RWPE2 (cell line): Measurements from ENCODE around the gene SPRY4.
"Not testable (repeated sequence)": the region's sequence is repeated elsewhere in the genome, so short reads cannot be mapped to it uniquely, and the experiment has no call there.

ENCODE experiments used
- ATAC-seq: fragments of 200-7000 bp; cut with Tn5 transposase; 3 replicates; pipeline ENCODE4 v1.9.1; 2021; ENCODE audit warnings: low read depth
- DNase-seq: peaks from one replicate; pipeline ENCODE4 v3.0.0-alpha.2; 2020; ENCODE audit warnings: low spot score
- H3K27ac ChIP-seq: fragments of 450-650 bp; 2 replicates; pipeline ENCODE4 v1.5.1; 2017; ENCODE audit warnings: mild to moderate bottlenecking; ENCODE audit not compliant: poor library complexity, severe bottlenecking
- H3K27me3 ChIP-seq: fragments of 250-450 bp; sonication (Bioruptor Pico); 2 replicates; pipeline ENCODE4 v1.5.1; 2021; ENCODE audit warnings: mild to moderate bottlenecking, moderate library complexity; ENCODE audit not compliant: insufficient read depth, poor library complexity, severe bottlenecking
- H3K36me3 ChIP-seq: fragments of 250-450 bp; sonication (Bioruptor Pico); 2 replicates; pipeline ENCODE4 v1.5.1; 2020; ENCODE audit warnings: low read depth, mild to moderate bottlenecking, moderate library complexity
- H3K4me1 ChIP-seq: fragments of 250-450 bp; sonication (Bioruptor Pico); 2 replicates; pipeline ENCODE4 v1.5.1; 2021; ENCODE audit warnings: mild to moderate bottlenecking, moderate library complexity; ENCODE audit not compliant: insufficient read depth, poor library complexity, severe bottlenecking
- H3K4me3 ChIP-seq: fragments of 250-450 bp; sonication (Bioruptor Pico); 2 replicates; pipeline ENCODE4 v1.5.1; 2021; ENCODE audit warnings: mild to moderate bottlenecking, moderate library complexity; ENCODE audit not compliant: severe bottlenecking
- H3K9me3 ChIP-seq: fragments of 250-450 bp; sonication (Bioruptor Pico); 2 replicates; pipeline ENCODE4 v1.5.1; 2021; ENCODE audit warnings: mild to moderate bottlenecking, moderate library complexity; ENCODE audit not compliant: severe bottlenecking
- TF ChIP-seq, protein P1 (sequence below): fragments of 450-650 bp; IDR thresholded peaks from one replicate; pipeline ENCODE4 v1.5.1; 2017; ENCODE audit warnings: mild to moderate bottlenecking, moderate library complexity; ENCODE audit not compliant: poor library complexity, severe bottlenecking

The SPRY4 gene

DNA sequence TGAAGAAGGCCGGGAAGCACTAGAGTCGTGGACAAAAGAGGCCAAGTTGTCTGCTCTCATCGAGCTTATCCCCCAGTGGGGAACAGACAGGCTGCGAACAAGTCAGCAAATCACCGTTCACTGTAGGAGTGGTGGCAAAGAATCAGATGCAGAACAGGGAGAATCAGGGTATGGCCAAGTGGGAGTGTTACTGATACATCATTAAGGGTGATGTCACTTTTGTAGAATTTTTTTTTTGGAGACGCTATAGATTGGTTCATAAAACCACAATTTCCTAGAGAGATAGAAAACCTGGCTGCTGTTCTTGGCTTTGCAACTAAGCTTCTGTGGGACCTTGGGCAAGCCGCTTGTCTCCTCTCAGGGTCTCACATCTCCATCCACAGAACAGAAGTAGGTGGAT is 21.3 kb downstream of the SPRY4 start:
- Histone ChIP-seq H3K27ac (no peak overlapping the region), H3K9me3 (no peaks in the 10 kb centered on the region), H3K27me3 (no peaks in the 10 kb centered on the region), H3K36me3 (peaks cover 5% of the 10 kb centered on the region; the same call in 1 of the 2 replicates), H3K4me3 (no peak overlapping the region), H3K4me1 (no peaks in the 10 kb centered on the region)
- no peak for DNase-seq
- TF ChIP-seq, protein P1, sequence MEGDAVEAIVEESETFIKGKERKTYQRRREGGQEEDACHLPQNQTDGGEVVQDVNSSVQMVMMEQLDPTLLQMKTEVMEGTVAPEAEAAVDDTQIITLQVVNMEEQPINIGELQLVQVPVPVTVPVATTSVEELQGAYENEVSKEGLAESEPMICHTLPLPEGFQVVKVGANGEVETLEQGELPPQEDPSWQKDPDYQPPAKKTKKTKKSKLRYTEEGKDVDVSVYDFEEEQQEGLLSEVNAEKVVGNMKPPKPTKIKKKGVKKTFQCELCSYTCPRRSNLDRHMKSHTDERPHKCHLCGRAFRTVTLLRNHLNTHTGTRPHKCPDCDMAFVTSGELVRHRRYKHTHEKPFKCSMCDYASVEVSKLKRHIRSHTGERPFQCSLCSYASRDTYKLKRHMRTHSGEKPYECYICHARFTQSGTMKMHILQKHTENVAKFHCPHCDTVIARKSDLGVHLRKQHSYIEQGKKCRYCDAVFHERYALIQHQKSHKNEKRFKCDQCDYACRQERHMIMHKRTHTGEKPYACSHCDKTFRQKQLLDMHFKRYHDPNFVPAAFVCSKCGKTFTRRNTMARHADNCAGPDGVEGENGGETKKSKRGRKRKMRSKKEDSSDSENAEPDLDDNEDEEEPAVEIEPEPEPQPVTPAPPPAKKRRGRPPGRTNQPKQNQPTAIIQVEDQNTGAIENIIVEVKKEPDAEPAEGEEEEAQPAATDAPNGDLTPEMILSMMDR, result no peak
- ATAC-seq, result no peak

DNA sequence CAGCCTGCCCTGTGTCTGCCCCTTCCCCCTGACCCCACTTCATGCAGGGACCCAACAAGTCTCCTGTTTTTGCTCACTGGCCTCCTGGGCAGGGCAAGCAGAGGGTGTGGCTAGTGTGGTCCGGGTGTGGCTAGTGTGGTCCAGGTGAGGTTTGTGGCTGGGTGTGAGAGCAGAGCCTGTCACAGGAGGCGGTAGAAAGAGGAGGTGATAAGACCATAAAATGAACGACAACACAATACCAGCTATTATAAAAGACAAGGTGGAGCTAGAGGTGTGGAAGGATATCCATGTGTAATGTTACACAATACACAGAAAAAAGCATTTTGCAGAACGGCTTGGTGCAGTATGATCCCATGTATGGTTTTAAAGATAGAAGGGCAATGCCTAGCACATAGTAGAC is 23.3 kb downstream of the SPRY4 start:
- TF ChIP-seq, protein P1, result no peak
- no peaks in the 10 kb centered on the region for H3K36me3 ChIP-seq
- no peak for ATAC-seq
- H3K27ac ChIP-seq, result no peak overlapping the region
- no peaks in the 10 kb centered on the region for H3K4me1 ChIP-seq
- no peak overlapping the region for H3K4me3 ChIP-seq
- H3K27me3 ChIP-seq, result no peaks in the 10 kb centered on the region
- no peaks in the 10 kb centered on the region for H3K9me3 ChIP-seq
- DNase-seq, result no peak

DNA sequence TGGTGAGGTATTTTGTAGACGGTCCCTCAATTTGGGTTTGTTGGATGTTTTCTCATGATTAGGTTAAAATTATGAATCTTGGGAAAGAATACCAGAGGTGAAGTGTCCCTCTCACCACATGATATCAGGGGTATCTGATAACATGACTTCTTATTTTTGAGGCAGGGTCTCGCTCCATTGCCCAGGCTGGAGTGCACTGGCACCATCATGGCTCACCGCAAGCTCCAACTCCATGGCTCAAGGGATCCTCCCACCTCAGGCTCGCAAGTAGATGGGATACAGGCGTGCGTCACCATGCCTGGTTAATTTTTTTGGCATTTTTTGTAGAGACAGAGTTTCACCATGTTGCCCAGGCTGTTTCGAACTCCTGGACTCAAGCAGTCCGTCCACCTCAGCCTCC is 24.1 kb downstream of the SPRY4 start:
- Histone ChIP-seq H3K27ac (no peak overlapping the region), H3K9me3 (no peaks in the 10 kb centered on the region), H3K36me3 (no peaks in the 10 kb centered on the region), H3K27me3 (no peaks in the 10 kb centered on the region), H3K4me1 (no peaks in the 10 kb centered on the region), H3K4me3 (no peak overlapping the region)
- no peak for ATAC-seq
- TF ChIP-seq, protein P1, result no peak
- no peak for DNase-seq

DNA sequence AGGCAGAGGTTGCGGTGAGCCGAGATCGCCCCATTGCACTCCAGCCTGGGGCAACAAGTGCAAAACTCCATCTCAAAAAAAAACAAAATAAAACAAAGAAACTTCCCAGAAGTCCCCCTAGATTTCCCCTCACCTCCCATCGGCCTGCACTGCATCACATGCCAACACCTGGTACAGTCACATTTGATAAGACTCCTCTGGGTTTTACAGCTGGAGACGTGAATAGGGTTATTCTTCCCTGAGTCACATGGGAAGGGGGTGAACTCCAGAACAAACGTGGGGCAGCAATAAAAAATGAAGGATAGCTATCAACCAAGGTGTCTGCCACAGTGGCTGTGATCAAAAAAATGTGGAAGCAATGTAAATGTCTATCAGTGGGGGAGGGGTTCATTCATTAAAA is 26.0 kb downstream of the SPRY4 start:
- Histone ChIP-seq H3K4me1 (peaks cover 4% of the 10 kb centered on the region), H3K27me3 (no peaks in the 10 kb centered on the region), H3K36me3 (no peaks in the 10 kb centered on the region), H3K27ac (no peak overlapping the region), H3K9me3 (no peaks in the 10 kb centered on the region), H3K4me3 (no peak overlapping the region)
- ATAC-seq (no peak), DNase-seq (no peak)
- TF ChIP-seq, protein P1, result no peak

DNA sequence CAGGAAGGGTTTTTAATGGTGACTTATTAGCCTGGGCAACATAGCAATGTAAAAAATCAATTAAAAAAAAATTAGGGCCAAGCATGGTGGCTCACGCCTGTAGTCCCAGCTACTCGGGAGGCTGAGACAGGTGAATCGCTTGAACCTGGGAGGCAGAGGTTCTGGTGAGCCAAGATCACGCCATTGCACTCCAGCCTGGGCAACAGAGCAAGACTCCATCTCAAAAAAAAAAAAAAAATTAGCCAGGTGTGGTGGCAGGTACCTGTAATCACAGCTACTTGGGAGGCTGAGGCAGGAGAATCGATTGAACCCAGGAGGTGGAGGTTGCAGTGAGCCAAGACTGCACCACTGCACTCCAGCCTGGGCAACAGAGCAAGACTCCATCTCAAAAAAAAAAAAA is 27.0 kb downstream of the SPRY4 start:
- not testable (repeated sequence) for H3K4me1 ChIP-seq, ATAC-seq, H3K9me3 ChIP-seq

More for the DNA sequence above, 27.0 kb downstream of the SPRY4 start:
- H3K27ac ChIP-seq, H3K36me3 ChIP-seq, H3K27me3 ChIP-seq, DNase-seq, H3K4me3 ChIP-seq: not testable (repeated sequence)
